Islet precursor cell (in vitro differentiated cells): ENCODE data around the gene HIVEP1.

Source experiments
- DNase-seq: peaks from one replicate; pipeline ENCODE4 v3.0.0-alpha.2; 2018

Gene HIVEP1

GRCh38 chr6:11994875-11995461 is 17.1 kb upstream of the HIVEP1 start:
- DNase-seq = no peak

- DNase-seq = no peak
Observed at GRCh38 chr6:11996751-11997150, 15.4 kb upstream of the HIVEP1 start.

- no peak for DNase-seq
Observed at GRCh38 chr6:11999246-11999645, 12.9 kb upstream of the HIVEP1 start.

GRCh38 chr6:12000174-12000573 is 11.9 kb upstream of the HIVEP1 start:
- DNase-seq = no peak

GRCh38 chr6:12001004-12001705 is 11.0 kb upstream of the HIVEP1 start:
- no peak for DNase-seq

GRCh38 chr6:12001706-12002435 is 10.2 kb upstream of the HIVEP1 start:
- DNase-seq = no peak

- DNase-seq = no peak
Observed at GRCh38 chr6:12007473-12007872, 4.6 kb upstream of the HIVEP1 start.

GRCh38 chr6:12007887-12008286 is 4.2 kb upstream of the HIVEP1 start:
- DNase-seq = no peak

GRCh38 chr6:12008366-12009179 is 3.5 kb upstream of the HIVEP1 start:
- peak; percentile 93 for DNase-seq

GRCh38 chr6:12009180-12009685 is 2.9 kb upstream of the HIVEP1 start:
- DNase-seq = no peak

- DNase-seq = no peak
Observed at GRCh38 chr6:12009876-12010634, 2.1 kb upstream of the HIVEP1 start.

- peak; percentile 88 for DNase-seq
Observed at GRCh38 chr6:12010635-12011275, 1.4 kb upstream of the HIVEP1 start.

- DNase-seq = peak; percentile 98
Observed at GRCh38 chr6:12011276-12012037, 655 bp upstream of the HIVEP1 start.

- DNase-seq = peak; percentile 93
Observed at GRCh38 chr6:12012558-12013306, 620 bp downstream of the HIVEP1 start.

- DNase-seq = no peak
Observed at GRCh38 chr6:12013307-12013719, 1.2 kb downstream of the HIVEP1 start.

- no peak for DNase-seq
Observed at GRCh38 chr6:12014027-12014872, 2.1 kb downstream of the HIVEP1 start.

- DNase-seq = no peak
Observed at GRCh38 chr6:12014873-12015149, 2.7 kb downstream of the HIVEP1 start.

- no peak for DNase-seq
Observed at GRCh38 chr6:12017263-12017662, 5.2 kb downstream of the HIVEP1 start.

GRCh38 chr6:12017876-12018401 is 5.8 kb downstream of the HIVEP1 start:
- no peak for DNase-seq
